Liver (tissue), 9 donors: ENCODE results near the gene RAB34. TPM values are rescaled to one million over a fixed set of nuclear protein-coding genes. Genes with fewer than 3 reads are reported as not detected.

Experiments
- DNase-seq: peaks from one replicate; pipeline ENCODE4 v3.0.0-alpha.2; 2017; ENCODE audit warnings: low spot score
- H3K27ac ChIP-seq, 2 donors: one replicate each; pipeline ENCODE4 v1.7.0; 2013; ENCODE audit warnings: inconsistent platforms in 2 of 2, low read length in 2 of 2, control low read depth in 1 of 2, low read depth in 1 of 2, mild to moderate bottlenecking in 1 of 2
- H3K27me3 ChIP-seq, 4 donors: one replicate each; pipeline versions ENCODE4 v1.6.1 to v1.7.0; 2013; ENCODE audit warnings: low read length in 3 of 4, inconsistent platforms in 1 of 4, mild to moderate bottlenecking in 1 of 4, moderate library complexity in 1 of 4; ENCODE audit not compliant: control insufficient read depth in 4 of 4, insufficient read depth in 4 of 4
- H3K36me3 ChIP-seq, 4 donors: one replicate each; pipeline versions ENCODE4 v1.6.1 to v1.7.0; 2013; ENCODE audit warnings: low read length in 3 of 4, mild to moderate bottlenecking in 3 of 4, low read depth in 1 of 4, moderate library complexity in 1 of 4; ENCODE audit not compliant: control insufficient read depth in 4 of 4, insufficient read depth in 3 of 4
- H3K4me1 ChIP-seq, 4 donors: one replicate each; pipeline versions ENCODE4 v1.6.1 to v1.7.0; 2013; ENCODE audit warnings: low read length in 3 of 4, mild to moderate bottlenecking in 3 of 4, moderate library complexity in 1 of 4; ENCODE audit not compliant: control insufficient read depth in 4 of 4, insufficient read depth in 4 of 4
- H3K4me3 ChIP-seq, 3 donors: one replicate each; pipeline versions ENCODE4 v1.6.1 to v1.7.0; 2013; ENCODE audit warnings: low read length in 3 of 3, control low read depth in 1 of 3, low read depth in 1 of 3, mild to moderate bottlenecking in 1 of 3
- H3K9ac ChIP-seq, 2 donors: one replicate each; pipeline ENCODE4 v1.7.0; 2013; ENCODE audit warnings: low read length in 2 of 2, mild to moderate bottlenecking in 2 of 2, moderate library complexity in 2 of 2, control low read depth in 1 of 2, low read depth in 1 of 2
- H3K9me3 ChIP-seq, 4 donors: one replicate each; pipeline versions ENCODE4 v1.6.1 to v1.7.0; 2013; ENCODE audit warnings: low read length in 3 of 4; ENCODE audit not compliant: control insufficient read depth in 4 of 4
- EGR1 ChIP-seq, 2 donors: IDR thresholded peaks; 2 replicates each; pipeline ENCODE4 v1.6.1; 2016 to 2018; ENCODE audit warnings: antibody characterized with exemption in 2 of 2, low read depth in 2 of 2
- FOXA1 ChIP-seq: IDR thresholded peaks from 2 replicates; pipeline ENCODE4 v1.6.1; 2016; ENCODE audit warnings: antibody characterized with exemption
- FOXA2 ChIP-seq: IDR thresholded peaks from 2 replicates; pipeline ENCODE4 v1.6.1; 2016; ENCODE audit warnings: antibody characterized with exemption
- GABPA ChIP-seq, 2 donors: IDR thresholded peaks in 1 of 2; conservative IDR thresholded peaks in 1 of 2; 2 replicates each; pipeline ENCODE4 v1.6.1; 2016; ENCODE audit warnings: antibody characterized with exemption in 2 of 2, mild to moderate bottlenecking in 1 of 2, moderate library complexity in 1 of 2
- HNF4A ChIP-seq, 2 donors: conservative IDR thresholded peaks; 2 replicates each; pipeline ENCODE4 v1.6.1; 2016; ENCODE audit warnings: antibody characterized with exemption in 2 of 2, mild to moderate bottlenecking in 2 of 2
- HNF4G ChIP-seq: IDR thresholded peaks from 2 replicates; pipeline ENCODE4 v1.6.1; 2016; ENCODE audit warnings: antibody characterized with exemption
- JUND ChIP-seq, 2 donors: IDR thresholded peaks; 2 replicates each; pipeline ENCODE4 v1.6.1; 2016; ENCODE audit warnings: antibody characterized with exemption in 2 of 2
- RAD21 ChIP-seq, 2 donors: IDR thresholded peaks; 2 replicates each; pipeline ENCODE4 v1.6.1; 2016; ENCODE audit warnings: antibody characterized with exemption in 2 of 2, mild to moderate bottlenecking in 2 of 2
- REST ChIP-seq: IDR thresholded peaks from 2 replicates; pipeline ENCODE4 v1.6.1; 2016; ENCODE audit warnings: antibody characterized with exemption, mild to moderate bottlenecking
- RXRA ChIP-seq, 2 donors: IDR thresholded peaks; 2 replicates each; pipeline ENCODE4 v1.6.1; 2017 to 2018; ENCODE audit warnings: antibody characterized with exemption in 2 of 2, mild to moderate bottlenecking in 1 of 2
- SP1 ChIP-seq: IDR thresholded peaks from 2 replicates; pipeline ENCODE4 v1.6.1; 2018; ENCODE audit warnings: antibody characterized with exemption, mild to moderate bottlenecking
- TAF1 ChIP-seq: conservative IDR thresholded peaks from 2 replicates; pipeline ENCODE4 v1.6.1; 2016; ENCODE audit warnings: antibody characterized with exemption, mild to moderate bottlenecking
- YY1 ChIP-seq: IDR thresholded peaks from 2 replicates; pipeline ENCODE4 v1.6.1; 2016; ENCODE audit warnings: antibody characterized with exemption, mild to moderate bottlenecking
- WGBS: extraction: QIAGEN DNeasy Blood & Tissue Kit; methylation state at CpG from one replicate; pipeline ENCODE4 v1.1.7; 2013; 5-methylcytosine and 5-hydroxymethylcytosine counted together
- polyA plus RNA-seq, 2 donors: library from polyadenylated mRNA; stranded (reverse) in 1 of 2; unstranded in 1 of 2; fragments of 200-250 nt in 1 of 2; fragments of >200 nt in 1 of 2; fragmentation: Nextera tagmentation in 1 of 2; extraction: Ambion mirVana in 1 of 2; gene quantifications; one replicate each; pipeline versions ENCODE4 v1.2.1 to v1.2.3, GENCODE V29; 2013 to 2015
- total RNA-seq, 2 donors: library from RNA; depleted of rRNA; stranded (reverse); fragments of >200 nt; gene quantifications; one replicate each; pipeline ENCODE4 v1.2.3, GENCODE V29; 2014
- TF ChIP-seq, protein P1 (sequence below): IDR thresholded peaks from 2 replicates; pipeline ENCODE4 v1.6.1; 2016; ENCODE audit warnings: antibody characterized with exemption
- TF ChIP-seq, protein P2 (sequence below): fragments of 150-350 bp; IDR thresholded peaks from 2 replicates; pipeline ENCODE4 v1.5.1; 2017; ENCODE audit warnings: improper control_type of control experiment, low read depth, low read length; ENCODE audit not compliant: missing input control
- TF ChIP-seq, protein P3 (sequence below): IDR thresholded peaks from 2 replicates; pipeline ENCODE4 v1.6.1; 2016; ENCODE audit warnings: antibody characterized with exemption
- donor health status: healthy.
- donor health status: healthy.
- donor health status: healthy.
- donor health status: healthy.
- donor health status: healthy.

The RAB34 gene
- total and polyA plus RNA-seq, 4 donors, result 4.5 to 14.3 (median 7.6) TPM

DNA sequence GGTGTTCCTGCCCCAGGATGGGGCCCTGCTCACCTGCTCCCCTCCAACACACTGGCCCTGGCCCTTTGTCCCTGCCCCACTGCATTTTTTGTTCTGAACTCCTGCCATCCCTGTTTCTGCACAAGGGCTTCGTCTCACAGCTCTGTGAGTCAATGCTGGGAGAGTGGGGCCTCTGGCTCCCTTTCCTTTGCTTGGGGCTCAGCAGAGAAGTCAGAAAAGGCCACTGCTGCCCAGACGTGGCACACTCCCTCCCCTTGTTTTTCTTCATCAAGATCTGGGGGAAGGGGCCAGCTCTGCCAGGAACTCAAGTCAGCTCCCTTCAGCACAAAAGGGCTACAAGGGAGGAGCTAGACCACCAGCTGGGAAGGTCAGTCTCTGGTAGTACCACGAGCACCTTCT, 14.9 kb downstream of the RAB34 start (continued):
- TF ChIP-seq, protein P1, sequence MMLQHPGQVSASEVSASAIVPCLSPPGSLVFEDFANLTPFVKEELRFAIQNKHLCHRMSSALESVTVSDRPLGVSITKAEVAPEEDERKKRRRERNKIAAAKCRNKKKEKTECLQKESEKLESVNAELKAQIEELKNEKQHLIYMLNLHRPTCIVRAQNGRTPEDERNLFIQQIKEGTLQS, result no peak

DNA sequence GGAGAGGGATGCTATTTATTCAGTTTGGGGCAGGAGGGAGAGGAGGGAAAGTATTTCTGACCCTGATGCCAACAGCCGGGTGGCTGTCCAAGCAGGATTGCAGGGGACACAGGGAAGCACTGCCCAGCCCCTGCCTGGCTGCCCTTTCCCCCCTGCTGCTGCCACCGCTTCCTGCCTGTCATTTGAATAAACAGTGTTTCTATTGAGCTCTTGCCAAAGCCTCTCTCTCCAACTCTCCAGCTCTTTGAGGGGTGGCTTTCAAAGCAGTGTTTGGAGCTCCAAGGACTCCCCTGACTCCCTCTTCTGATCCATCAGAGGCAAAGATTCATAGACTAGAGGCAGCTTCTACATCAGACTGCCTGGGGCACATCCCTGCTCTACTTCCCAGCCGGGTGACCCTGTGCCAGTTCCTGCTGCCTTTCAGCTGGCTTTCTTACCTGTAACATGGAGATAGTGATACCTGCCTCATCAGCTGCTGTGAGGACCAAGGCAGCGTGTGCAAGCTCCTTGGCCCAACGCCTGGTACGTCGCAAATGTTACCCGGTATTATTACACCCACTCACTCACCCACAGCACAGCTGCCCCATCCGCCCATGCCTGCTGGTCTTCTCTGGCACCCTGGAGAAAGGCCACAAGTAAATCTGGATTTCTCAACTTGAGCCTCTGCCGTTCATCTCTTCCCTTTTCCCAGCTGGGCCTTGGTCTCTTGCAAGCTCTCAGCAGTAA, 15.5 kb downstream of the RAB34 start:
- no peak for TF ChIP-seq GABPA (IDR thresholded peaks at IDR 0.05 in 1 of 2, conservative IDR thresholded peaks at IDR 0.05 in 1 of 2)
- TF ChIP-seq, protein P1, result no peak
- peak; percentile 24 for TF ChIP-seq SP1
- TF ChIP-seq, protein P2, sequence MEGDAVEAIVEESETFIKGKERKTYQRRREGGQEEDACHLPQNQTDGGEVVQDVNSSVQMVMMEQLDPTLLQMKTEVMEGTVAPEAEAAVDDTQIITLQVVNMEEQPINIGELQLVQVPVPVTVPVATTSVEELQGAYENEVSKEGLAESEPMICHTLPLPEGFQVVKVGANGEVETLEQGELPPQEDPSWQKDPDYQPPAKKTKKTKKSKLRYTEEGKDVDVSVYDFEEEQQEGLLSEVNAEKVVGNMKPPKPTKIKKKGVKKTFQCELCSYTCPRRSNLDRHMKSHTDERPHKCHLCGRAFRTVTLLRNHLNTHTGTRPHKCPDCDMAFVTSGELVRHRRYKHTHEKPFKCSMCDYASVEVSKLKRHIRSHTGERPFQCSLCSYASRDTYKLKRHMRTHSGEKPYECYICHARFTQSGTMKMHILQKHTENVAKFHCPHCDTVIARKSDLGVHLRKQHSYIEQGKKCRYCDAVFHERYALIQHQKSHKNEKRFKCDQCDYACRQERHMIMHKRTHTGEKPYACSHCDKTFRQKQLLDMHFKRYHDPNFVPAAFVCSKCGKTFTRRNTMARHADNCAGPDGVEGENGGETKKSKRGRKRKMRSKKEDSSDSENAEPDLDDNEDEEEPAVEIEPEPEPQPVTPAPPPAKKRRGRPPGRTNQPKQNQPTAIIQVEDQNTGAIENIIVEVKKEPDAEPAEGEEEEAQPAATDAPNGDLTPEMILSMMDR, result no peak
- no peak for TF ChIP-seq TAF1
- TF ChIP-seq FOXA2, result no peak
- no peak for TF ChIP-seq RAD21 (IDR thresholded peaks at IDR 0.05)
- peak in 1 of 2 donors; percentile 36 for TF ChIP-seq HNF4A (conservative IDR thresholded peaks at IDR 0.05)
- TF ChIP-seq EGR1 (IDR thresholded peaks at IDR 0.05; ENCODE audit: low read depth in 2 of 2), result no peak
- no peak for TF ChIP-seq HNF4G
- peak in 1 of 2 donors; percentile 17 for TF ChIP-seq RXRA (IDR thresholded peaks at IDR 0.05)
- TF ChIP-seq JUND (IDR thresholded peaks at IDR 0.05), result no peak
- TF ChIP-seq, protein P3, sequence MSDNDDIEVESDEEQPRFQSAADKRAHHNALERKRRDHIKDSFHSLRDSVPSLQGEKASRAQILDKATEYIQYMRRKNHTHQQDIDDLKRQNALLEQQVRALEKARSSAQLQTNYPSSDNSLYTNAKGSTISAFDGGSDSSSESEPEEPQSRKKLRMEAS, result no peak
- H3K9ac ChIP-seq, result no peak overlapping the region
- H3K27me3 ChIP-seq, result no peaks in the 10 kb centered on the region
- H3K36me3 ChIP-seq, result peaks cover 17 to 73% (median 46%) of the 10 kb centered on the region in 4 donors
- 68% methylated on average over 10 of the region's 10 CpGs for WGBS
- no peak overlapping the region for H3K27ac ChIP-seq
- DNase-seq, result no peak
- H3K4me1 ChIP-seq, result peaks cover 4 to 16% (median 15%) of the 10 kb centered on the region in 4 donors
- no peaks in the 10 kb centered on the region for H3K9me3 ChIP-seq
- H3K4me3 ChIP-seq, result no peak overlapping the region

DNA sequence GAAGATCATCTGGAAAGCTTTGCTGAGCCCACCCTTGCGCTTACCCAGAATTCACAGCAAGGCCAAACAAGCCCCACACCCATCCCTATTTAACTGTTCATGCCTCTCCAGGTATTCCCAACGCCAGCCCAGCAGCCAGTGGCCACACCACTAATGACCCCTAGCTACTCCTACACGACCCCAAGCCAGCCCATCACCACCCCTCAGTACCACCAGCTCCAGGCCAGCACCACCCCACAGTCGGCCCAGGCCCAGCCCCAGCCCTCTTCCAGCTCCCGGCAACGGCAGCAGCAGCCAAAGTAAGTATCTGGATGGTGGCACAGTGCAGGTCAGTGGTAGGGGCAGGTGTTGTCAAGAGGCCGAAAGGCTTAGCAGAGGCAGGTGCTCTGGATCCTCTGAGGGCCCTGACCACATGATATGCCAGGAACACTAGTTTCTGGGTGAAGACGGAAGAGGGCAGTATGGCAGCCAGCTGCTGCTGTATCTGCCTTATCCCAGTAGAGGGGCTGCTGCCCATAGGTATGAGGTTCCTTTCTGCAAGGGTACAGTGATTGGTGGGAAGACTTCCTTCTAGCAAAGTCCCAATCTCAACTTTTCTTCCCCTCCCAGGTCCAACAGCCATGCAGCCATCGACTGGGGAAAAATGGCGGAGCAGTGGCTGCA, 16.7 kb downstream of the RAB34 start:
- WGBS, result 96% methylated on average over 10 of the region's 10 CpGs
- Histone ChIP-seq H3K27ac (no peak overlapping the region), H3K4me1 (peaks cover 4 to 20% (median 16%) of the 10 kb centered on the region in 4 donors), H3K9me3 (no peaks in the 10 kb centered on the region), H3K4me3 (no peak overlapping the region), H3K36me3 (peaks cover 17 to 82% (median 54%) of the 10 kb centered on the region in 4 donors), H3K27me3 (no peaks in the 10 kb centered on the region), H3K9ac (no peak overlapping the region)
- DNase-seq, result no peak
- TF ChIP-seq YY1 (no peak), RXRA (IDR thresholded peaks at IDR 0.05) (no peak), EGR1 (IDR thresholded peaks at IDR 0.05; ENCODE audit: low read depth in 2 of 2) (no peak), SP1 (no peak), REST (no peak), JUND (IDR thresholded peaks at IDR 0.05) (no peak), FOXA1 (no peak), FOXA2 (no peak)
